HG03432 (cell line): ENCODE data around the gene TNXB.
A peak's percentile ranks its signal among the peaks of the same experiment; 100 is the strongest.

Experiments used
- ATAC-seq: cut with Tn5 transposase; IDR thresholded peaks from one replicate; pipeline ENCODE4 v1.9.1; 2021; ENCODE audit warnings: mild to moderate bottlenecking, moderate library complexity; ENCODE audit not compliant: unreplicated experiment

Gene TNXB

GRCh38 chr6:32140420-32141046, 31.4 kb upstream of the TNXB start:
- no peak for ATAC-seq

- ATAC-seq: no peak
These were observed 30.5 kb upstream of the TNXB start for GRCh38 chr6:32139590-32139989.

- ATAC-seq: no peak
These were observed 28.3 kb upstream of the TNXB start for GRCh38 chr6:32137454-32137853.

GRCh38 chr6:32133786-32134185, 24.6 kb upstream of the TNXB start:
- ATAC-seq: no peak

GRCh38 chr6:32132110-32132509, 23.0 kb upstream of the TNXB start:
- ATAC-seq: no peak

GRCh38 chr6:32131439-32131948, 22.4 kb upstream of the TNXB start:
- ATAC-seq: no peak

- no peak for ATAC-seq
These were observed 20.4 kb upstream of the TNXB start for GRCh38 chr6:32129297-32130088.

- ATAC-seq: no peak
These were observed 19.7 kb upstream of the TNXB start for GRCh38 chr6:32128751-32129296.

GRCh38 chr6:32127717-32128592, 18.8 kb upstream of the TNXB start, which contains the start of gene ATF6B:
Gene ATF6B (minus strand): TSS chr6:32128246. CDS start chr6:32128207, 39 bp downstream.
- ATAC-seq: peak; percentile 76

GRCh38 chr6:32127409-32127716, 18.2 kb upstream of the TNXB start:
- ATAC-seq: no peak

- ATAC-seq: no peak
These were observed 17.7 kb upstream of the TNXB start for GRCh38 chr6:32126880-32127279.

- ATAC-seq: no peak
These were observed 14.5 kb upstream of the TNXB start for GRCh38 chr6:32123681-32124080.

- ATAC-seq: no peak
These were observed 11.5 kb upstream of the TNXB start for GRCh38 chr6:32120573-32121059.

GRCh38 chr6:32118782-32119628, 9.9 kb upstream of the TNXB start:
- ATAC-seq: no peak

- no peak for ATAC-seq
These were observed 8.3 kb upstream of the TNXB start for GRCh38 chr6:32117461-32117860.

- no peak for ATAC-seq
These were observed 7.5 kb upstream of the TNXB start for GRCh38 chr6:32116674-32117073.

GRCh38 chr6:32115623-32116022, 6.5 kb upstream of the TNXB start:
- no peak for ATAC-seq

GRCh38 chr6:32114796-32115195, 5.7 kb upstream of the TNXB start:
- no peak for ATAC-seq

GRCh38 chr6:32113386-32114352, 4.5 kb upstream of the TNXB start:
- no peak for ATAC-seq
